Transverse colon (tissue), 4 donors: ENCODE results near the gene RFPL2. TPM values are rescaled to one million over a fixed set of nuclear protein-coding genes. Genes with fewer than 3 reads are reported as not detected.
"Not testable (repeated sequence)": the region's sequence is repeated elsewhere in the genome, so short reads cannot be mapped to it uniquely, and the experiment has no call there.

Source experiments
- DNase-seq: peaks from one replicate; pipeline ENCODE4 v3.0.0-alpha.2; 2019
- H3K27ac ChIP-seq, 4 donors: fragments of 200-600 bp; sonication (generic); 2 replicates each; pipeline ENCODE4 v1.5.1; 2016 to 2018; ENCODE audit warnings: inconsistent platforms in 4 of 4
- H3K27me3 ChIP-seq: fragments of 200-600 bp; sonication (generic); 2 replicates; pipeline ENCODE4 v1.5.1; 2017; ENCODE audit warnings: inconsistent platforms
- H3K36me3 ChIP-seq, 4 donors: fragments of 200-600 bp; sonication (generic); 2 replicates each; pipeline ENCODE4 v1.5.1; 2017 to 2019; ENCODE audit warnings: inconsistent platforms in 4 of 4
- H3K4me1 ChIP-seq, 4 donors: fragments of 200-600 bp; sonication (generic); 2 replicates each; pipeline ENCODE4 v1.5.1; 2017 to 2020; ENCODE audit warnings: inconsistent platforms in 4 of 4
- H3K4me3 ChIP-seq, 4 donors: fragments of 200-600 bp; sonication (generic); 1 replicate in 1 of 4; 2 replicates in 3 of 4; pipeline versions ENCODE4 v1.5.1 to v1.6.1; 2017 to 2019; ENCODE audit warnings: inconsistent platforms in 4 of 4
- H3K9me3 ChIP-seq, 2 donors: fragments of 200-600 bp; sonication (generic); 2 replicates each; pipeline ENCODE4 v1.5.1; 2017 to 2019; ENCODE audit warnings: inconsistent platforms in 2 of 2
- EP300 ChIP-seq: sonication (generic); formaldehyde crosslinking; IDR thresholded peaks from one replicate; pipeline ENCODE4 v1.6.1; 2017; ENCODE audit warnings: antibody characterized with exemption, low read depth
- POLR2A ChIP-seq: fragments of 450-650 bp; IDR thresholded peaks from one replicate; pipeline ENCODE4 v1.6.1; 2016; ENCODE audit warnings: antibody characterized with exemption, mild to moderate bottlenecking, moderate library complexity
- POLR2AphosphoS5 ChIP-seq, 3 donors: sonication (generic); formaldehyde crosslinking; IDR thresholded peaks; one replicate each; pipeline ENCODE4 v1.6.1; 2016; ENCODE audit warnings: antibody characterized with exemption in 3 of 3
- WGBS, 2 donors: methylation state at CpG; one replicate each; pipeline ENCODE4 v1.1.5; 2018; ENCODE audit warnings: low coverage in 1 of 2; 5-methylcytosine and 5-hydroxymethylcytosine counted together
- in situ Hi-C, 4 donors: fragments of 200-750 bp; cut with MboI; loops; one replicate each; pipeline versions ENCODE4 v1.15.0 to v1.15.1; 2017; ENCODE audit warnings: low sequenced_read_pairs in 3 of 4, low pct_ligation_motif_present in 1 of 4, low pct_unique_long_range_greater_than_20kb in 1 of 4
- intact Hi-C: fragments of 100-400 bp; cut with DNase I; formaldehyde crosslinking; loops from one replicate; pipeline ENCODE4 v1.15.1; 2023; ENCODE audit warnings: low total_unique reads
- total RNA-seq, 4 donors: library from RNA; depleted of rRNA; stranded (reverse); fragments of >200 nt; gene quantifications; one replicate each; pipeline ENCODE4 v1.1.0, GENCODE V29; 2016
- TF ChIP-seq, protein P1 (sequence below), 5 experiments: fragments of 200-600 bp in 3 of 5; fragments of 450-650 bp in 2 of 5; sonication (generic) in 3 of 5; IDR thresholded peaks; 1 replicate in 2 of 5; 2 replicates in 3 of 5; pipeline ENCODE4 v1.5.1; 2016 to 2017; ENCODE audit warnings: antibody characterized with exemption in 5 of 5, inconsistent platforms in 3 of 5, mild to moderate bottlenecking in 2 of 5, moderate library complexity in 1 of 5

The RFPL2 gene
- total RNA-seq, 4 donors from 2014 or later = not detected

DNA sequence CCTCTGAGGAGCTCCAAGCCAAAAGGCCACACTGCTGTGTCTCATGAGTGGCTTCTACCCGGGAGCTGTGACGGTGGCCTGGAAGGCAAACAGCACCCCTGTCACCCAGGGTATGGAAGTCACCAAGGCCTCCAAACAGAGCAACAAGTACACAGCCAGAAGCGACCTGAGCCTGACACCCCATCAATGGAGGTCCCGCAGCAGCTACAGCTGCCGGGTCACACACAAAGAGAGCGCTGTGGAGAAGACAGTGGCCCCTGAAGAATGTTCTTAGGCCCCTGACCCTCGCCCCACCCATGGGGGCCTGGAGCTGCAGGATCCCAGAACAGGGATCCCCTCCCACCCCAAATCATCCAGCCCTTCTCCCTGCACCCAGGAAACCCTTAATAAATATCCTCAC, 4.9 kb downstream of the RFPL2 start:
- Histone ChIP-seq H3K27me3 (peaks cover 56% of the 10 kb centered on the region), H3K4me3 (no peak overlapping the region), H3K9me3 (no peaks in the 10 kb centered on the region), H3K36me3 (no peaks in the 10 kb centered on the region), H3K27ac (no peak overlapping the region), H3K4me1 (peaks cover 0 to 12% (median 7%) of the 10 kb centered on the region in 4 donors)
- no peak for TF ChIP-seq EP300
- TF ChIP-seq POLR2A = no peak
- TF ChIP-seq, protein P1, sequence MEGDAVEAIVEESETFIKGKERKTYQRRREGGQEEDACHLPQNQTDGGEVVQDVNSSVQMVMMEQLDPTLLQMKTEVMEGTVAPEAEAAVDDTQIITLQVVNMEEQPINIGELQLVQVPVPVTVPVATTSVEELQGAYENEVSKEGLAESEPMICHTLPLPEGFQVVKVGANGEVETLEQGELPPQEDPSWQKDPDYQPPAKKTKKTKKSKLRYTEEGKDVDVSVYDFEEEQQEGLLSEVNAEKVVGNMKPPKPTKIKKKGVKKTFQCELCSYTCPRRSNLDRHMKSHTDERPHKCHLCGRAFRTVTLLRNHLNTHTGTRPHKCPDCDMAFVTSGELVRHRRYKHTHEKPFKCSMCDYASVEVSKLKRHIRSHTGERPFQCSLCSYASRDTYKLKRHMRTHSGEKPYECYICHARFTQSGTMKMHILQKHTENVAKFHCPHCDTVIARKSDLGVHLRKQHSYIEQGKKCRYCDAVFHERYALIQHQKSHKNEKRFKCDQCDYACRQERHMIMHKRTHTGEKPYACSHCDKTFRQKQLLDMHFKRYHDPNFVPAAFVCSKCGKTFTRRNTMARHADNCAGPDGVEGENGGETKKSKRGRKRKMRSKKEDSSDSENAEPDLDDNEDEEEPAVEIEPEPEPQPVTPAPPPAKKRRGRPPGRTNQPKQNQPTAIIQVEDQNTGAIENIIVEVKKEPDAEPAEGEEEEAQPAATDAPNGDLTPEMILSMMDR (IDR thresholded peaks at IDR 0.05) = no peak
- TF ChIP-seq POLR2AphosphoS5 (IDR thresholded peaks at IDR 0.05) = no peak
- 40 to 75% methylated on average over 1 to 6 of the region's 7 CpGs for WGBS, 2 donors
- no peak for DNase-seq
- in situ Hi-C loops = no loop called here
- intact Hi-C loops = no loop called here

- 91% methylated on average over 6 of the region's 6 CpGs; no CpG with 5 or more reads in 1 of the 2 donors for WGBS, 2 donors
- Histone ChIP-seq H3K36me3 (no peaks in the 10 kb centered on the region), H3K9me3 (no peaks in the 10 kb centered on the region), H3K27me3 (peaks cover 53% of the 10 kb centered on the region), H3K4me3 (no peak overlapping the region), H3K27ac (no peak overlapping the region), H3K4me1 (peaks cover 0 to 12% (median 7%) of the 10 kb centered on the region in 4 donors)
- DNase-seq = no peak
- TF ChIP-seq, protein P1 (IDR thresholded peaks at IDR 0.05) = no peak
- TF ChIP-seq POLR2A (no peak), POLR2AphosphoS5 (IDR thresholded peaks at IDR 0.05) (no peak)
- intact Hi-C loops = no loop called here
- in situ Hi-C loops = no loop called here
These were observed 5.5 kb downstream of the RFPL2 start for GRCh38 chr22:32199341-32199740.

GRCh38 chr22:32197553-32198226, 7.2 kb downstream of the RFPL2 start:
- WGBS, 2 donors = 79 to 85% methylated on average over 4 to 5 of the region's 5 CpGs
- H3K27me3 ChIP-seq = peaks cover 36% of the 10 kb centered on the region
- H3K4me3 ChIP-seq, H3K9me3 ChIP-seq, DNase-seq, intact Hi-C loops, H3K36me3 ChIP-seq, in situ Hi-C loops, H3K4me1 ChIP-seq, H3K27ac ChIP-seq: not testable (repeated sequence)

- H3K4me3 ChIP-seq, H3K36me3 ChIP-seq, DNase-seq, H3K9me3 ChIP-seq, H3K27ac ChIP-seq, intact Hi-C loops, H3K4me1 ChIP-seq, in situ Hi-C loops: not testable (repeated sequence)
- 69 to 75% methylated on average over 3 of the region's 3 CpGs for WGBS, 2 donors
- peaks cover 27% of the 10 kb centered on the region for H3K27me3 ChIP-seq
These were observed 9.0 kb downstream of the RFPL2 start for GRCh38 chr22:32195900-32196299.

DNA sequence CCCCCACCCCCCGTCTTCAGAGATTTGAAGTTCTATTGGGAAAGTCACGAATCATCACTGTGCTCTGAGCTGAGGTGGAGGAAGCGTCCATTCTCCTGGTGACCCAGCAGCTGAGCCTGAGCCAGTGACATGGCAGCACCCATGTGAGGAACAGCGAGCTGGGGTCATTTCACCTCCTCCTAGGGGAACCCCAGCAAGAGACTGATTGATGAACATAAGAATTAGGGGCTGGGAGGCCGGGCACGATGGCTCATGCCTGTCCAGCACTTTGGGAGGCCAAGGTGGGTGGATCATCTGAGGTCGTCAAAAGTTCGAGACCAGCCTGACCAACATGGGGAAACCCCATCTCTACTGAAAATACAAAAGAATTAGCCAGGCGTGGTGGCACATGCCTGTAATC, 11.5 kb downstream of the RFPL2 start:
- H3K9me3 ChIP-seq, H3K27ac ChIP-seq, intact Hi-C loops, DNase-seq, H3K4me3 ChIP-seq, H3K4me1 ChIP-seq, in situ Hi-C loops, H3K36me3 ChIP-seq: not testable (repeated sequence)
- 88% methylated on average over 9 of the region's 9 CpGs; no CpG with 5 or more reads in 1 of the 2 donors for WGBS, 2 donors
- peaks cover 22% of the 10 kb centered on the region for H3K27me3 ChIP-seq

DNA sequence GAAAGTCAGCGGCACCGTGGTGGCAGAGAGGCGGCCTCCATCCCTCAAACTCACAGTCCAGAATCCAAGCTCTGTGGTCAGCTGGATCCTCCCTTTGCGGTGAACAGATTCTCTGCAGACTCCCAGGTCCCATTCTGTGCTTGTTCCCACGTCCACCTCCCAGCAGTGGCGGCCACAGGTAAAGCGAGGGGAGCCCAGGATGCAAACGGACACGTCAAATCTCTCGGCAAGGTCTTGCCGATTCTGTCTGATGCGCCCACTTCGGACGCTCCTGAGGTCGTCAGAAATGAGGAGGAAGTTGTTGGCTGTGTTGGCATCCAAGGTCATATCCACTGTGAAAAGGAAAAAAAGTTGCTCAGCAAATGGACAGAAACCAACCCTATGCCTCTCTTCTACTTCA, 13.9 kb downstream of the RFPL2 start:
- H3K27me3 ChIP-seq, H3K36me3 ChIP-seq, H3K4me1 ChIP-seq, intact Hi-C loops, H3K4me3 ChIP-seq, H3K27ac ChIP-seq, H3K9me3 ChIP-seq, DNase-seq, in situ Hi-C loops: not testable (repeated sequence)
- 84 to 91% methylated on average over 7 to 15 of the region's 15 CpGs for WGBS, 2 donors
